ENCODE measurements around the gene SNED1. TPM values are rescaled to one million over a fixed set of nuclear protein-coding genes. Genes with fewer than 3 reads are reported as not detected.
"Not testable (repeated sequence)": the region's sequence is repeated elsewhere in the genome, so short reads cannot be mapped to it uniquely, and the experiment has no call there.

Gene SNED1
- total RNA-seq, 1 donor from 2014 or later = 0.26 TPM

DNA sequence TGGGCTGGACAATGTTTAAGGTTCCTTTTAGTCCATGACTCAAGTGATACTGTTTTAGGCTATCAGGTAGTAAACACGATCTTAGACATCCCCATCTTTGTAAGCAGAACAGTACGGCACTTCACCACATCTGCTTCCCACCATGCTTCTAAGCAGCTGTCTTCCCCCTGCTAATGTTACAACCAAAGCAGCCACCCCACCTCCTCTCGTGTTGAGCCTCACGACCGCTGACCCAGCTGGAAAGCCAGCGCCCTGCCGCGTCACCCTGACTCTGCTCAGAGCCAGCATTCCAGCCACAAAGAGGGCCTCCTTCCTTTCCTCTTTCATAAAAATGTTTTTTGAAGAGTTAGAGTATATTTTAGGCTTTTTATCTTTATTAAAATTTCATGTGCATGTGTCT is 94.3 kb downstream of the SNED1 start:
- DNase-seq (ENCODE audit: low read depth) (no peak), FAIRE-seq (no peak)
- Histone ChIP-seq H3K36me3 (ENCODE audit: control insufficient read depth, insufficient read depth, low read length) (peaks cover 34% of the 10 kb centered on the region), H3K27me3 (ENCODE audit: control insufficient read depth, insufficient read depth, low read length) (no peaks in the 10 kb centered on the region), H3K4me3 (ENCODE audit: low read depth, low read length) (no peak overlapping the region)
- TF ChIP-seq, protein P1, sequence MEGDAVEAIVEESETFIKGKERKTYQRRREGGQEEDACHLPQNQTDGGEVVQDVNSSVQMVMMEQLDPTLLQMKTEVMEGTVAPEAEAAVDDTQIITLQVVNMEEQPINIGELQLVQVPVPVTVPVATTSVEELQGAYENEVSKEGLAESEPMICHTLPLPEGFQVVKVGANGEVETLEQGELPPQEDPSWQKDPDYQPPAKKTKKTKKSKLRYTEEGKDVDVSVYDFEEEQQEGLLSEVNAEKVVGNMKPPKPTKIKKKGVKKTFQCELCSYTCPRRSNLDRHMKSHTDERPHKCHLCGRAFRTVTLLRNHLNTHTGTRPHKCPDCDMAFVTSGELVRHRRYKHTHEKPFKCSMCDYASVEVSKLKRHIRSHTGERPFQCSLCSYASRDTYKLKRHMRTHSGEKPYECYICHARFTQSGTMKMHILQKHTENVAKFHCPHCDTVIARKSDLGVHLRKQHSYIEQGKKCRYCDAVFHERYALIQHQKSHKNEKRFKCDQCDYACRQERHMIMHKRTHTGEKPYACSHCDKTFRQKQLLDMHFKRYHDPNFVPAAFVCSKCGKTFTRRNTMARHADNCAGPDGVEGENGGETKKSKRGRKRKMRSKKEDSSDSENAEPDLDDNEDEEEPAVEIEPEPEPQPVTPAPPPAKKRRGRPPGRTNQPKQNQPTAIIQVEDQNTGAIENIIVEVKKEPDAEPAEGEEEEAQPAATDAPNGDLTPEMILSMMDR (IDR thresholded peaks at IDR 0.05; ENCODE audit: insufficient read depth, low read length, severe bottlenecking) = no peak

- not testable (repeated sequence) for H3K27me3 ChIP-seq (ENCODE audit: control insufficient read depth, insufficient read depth, low read length); FAIRE-seq; H3K4me3 ChIP-seq (ENCODE audit: low read depth, low read length); DNase-seq (ENCODE audit: low read depth)
- H3K36me3 ChIP-seq (ENCODE audit: control insufficient read depth, insufficient read depth, low read length) = peaks cover 29% of the 10 kb centered on the region
These were observed 94.8 kb downstream of the SNED1 start for GRCh38 chr2:241093133-241093781.

- FAIRE-seq (no peak), DNase-seq (ENCODE audit: low read depth) (no peak)
- TF ChIP-seq, protein P1 (IDR thresholded peaks at IDR 0.05; ENCODE audit: insufficient read depth, low read length, severe bottlenecking) = no peak
- Histone ChIP-seq H3K27me3 (ENCODE audit: control insufficient read depth, insufficient read depth, low read length) (no peaks in the 10 kb centered on the region), H3K36me3 (ENCODE audit: control insufficient read depth, insufficient read depth, low read length) (peaks cover 25% of the 10 kb centered on the region), H3K4me3 (ENCODE audit: low read depth, low read length) (no peak overlapping the region)
These were observed 95.8 kb downstream of the SNED1 start for GRCh38 chr2:241094172-241094571.

GRCh38 chr2:241094924-241095420 is 96.6 kb downstream of the SNED1 start:
- no peak overlapping the region for H3K4me3 ChIP-seq (ENCODE audit: low read depth, low read length)
- H3K27me3 ChIP-seq (ENCODE audit: control insufficient read depth, insufficient read depth, low read length) = no peaks in the 10 kb centered on the region
- TF ChIP-seq, protein P1 (IDR thresholded peaks at IDR 0.05; ENCODE audit: insufficient read depth, low read length, severe bottlenecking) = no peak
- DNase-seq (ENCODE audit: low read depth) (no peak), FAIRE-seq (no peak)
- H3K36me3 ChIP-seq (ENCODE audit: control insufficient read depth, insufficient read depth, low read length) = peaks cover 21% of the 10 kb centered on the region

DNA sequence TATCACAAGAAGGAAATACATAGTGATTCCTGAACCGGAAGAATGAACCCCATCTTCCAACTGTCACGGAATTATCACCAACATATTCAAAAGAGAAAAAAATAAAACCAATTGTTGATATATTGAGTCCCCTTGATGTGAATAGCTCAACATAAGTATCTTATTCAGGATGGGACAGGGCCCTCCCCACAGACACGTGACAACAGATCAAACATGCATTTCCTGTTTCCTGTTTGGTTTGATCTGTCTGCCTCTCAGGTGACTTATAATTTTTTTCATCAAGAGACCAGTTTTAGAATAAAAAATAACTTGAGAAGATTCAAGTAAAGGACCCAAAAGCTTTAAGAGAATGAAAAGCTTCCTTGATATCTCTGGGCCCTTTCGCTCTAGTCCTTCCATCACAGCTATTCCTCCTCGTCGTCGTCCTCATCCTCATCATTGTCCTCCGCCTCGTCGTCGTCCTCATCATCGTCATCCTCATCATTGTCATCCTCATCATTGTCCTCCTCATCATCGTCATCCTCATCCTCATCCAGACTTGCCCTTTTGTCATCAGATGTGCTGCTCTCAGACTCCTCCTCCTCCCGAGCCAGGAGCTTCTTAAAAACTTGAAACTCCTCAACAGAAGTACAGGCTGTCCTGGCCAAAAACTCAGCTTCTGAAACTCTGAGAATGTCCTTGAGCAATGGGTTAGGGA is 97.3 kb downstream of the SNED1 start:
- TF ChIP-seq, protein P1 (IDR thresholded peaks at IDR 0.05; ENCODE audit: insufficient read depth, low read length, severe bottlenecking) = no peak
- peaks cover 20% of the 10 kb centered on the region for H3K36me3 ChIP-seq (ENCODE audit: control insufficient read depth, insufficient read depth, low read length)
- DNase-seq (ENCODE audit: low read depth) (no peak), FAIRE-seq (no peak)
- no peak overlapping the region for H3K4me3 ChIP-seq (ENCODE audit: low read depth, low read length)
- no peaks in the 10 kb centered on the region for H3K27me3 ChIP-seq (ENCODE audit: control insufficient read depth, insufficient read depth, low read length)

DNA sequence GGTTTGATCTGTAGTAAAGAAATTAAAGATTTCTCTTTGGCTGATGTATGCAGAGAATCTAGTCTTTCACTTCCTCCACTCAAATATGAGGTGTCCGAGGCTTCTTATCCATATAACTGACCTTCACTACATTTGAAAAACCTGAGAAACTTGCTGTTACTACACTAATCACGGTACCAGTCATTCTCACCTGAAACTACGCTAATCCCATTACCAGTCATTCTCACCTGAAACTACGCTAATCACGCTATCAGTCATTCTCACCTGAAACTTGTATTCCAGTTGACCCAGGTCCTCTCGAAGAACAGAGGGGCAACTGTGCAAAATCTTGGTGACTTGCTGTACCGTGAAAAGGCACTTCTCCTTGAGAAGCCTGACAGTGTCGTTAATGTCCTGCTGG is 98.6 kb downstream of the SNED1 start:
- FAIRE-seq = no peak
- peaks cover 16% of the 10 kb centered on the region for H3K36me3 ChIP-seq (ENCODE audit: control insufficient read depth, insufficient read depth, low read length)
- no peaks in the 10 kb centered on the region for H3K27me3 ChIP-seq (ENCODE audit: control insufficient read depth, insufficient read depth, low read length)
- TF ChIP-seq, protein P1 (IDR thresholded peaks at IDR 0.05; ENCODE audit: insufficient read depth, low read length, severe bottlenecking) = no peak
- H3K4me3 ChIP-seq (ENCODE audit: low read depth, low read length) = no peak overlapping the region
- no peak for DNase-seq (ENCODE audit: low read depth)
